ENCODE results near the gene DSCAML1.

The DSCAML1 gene

DNA sequence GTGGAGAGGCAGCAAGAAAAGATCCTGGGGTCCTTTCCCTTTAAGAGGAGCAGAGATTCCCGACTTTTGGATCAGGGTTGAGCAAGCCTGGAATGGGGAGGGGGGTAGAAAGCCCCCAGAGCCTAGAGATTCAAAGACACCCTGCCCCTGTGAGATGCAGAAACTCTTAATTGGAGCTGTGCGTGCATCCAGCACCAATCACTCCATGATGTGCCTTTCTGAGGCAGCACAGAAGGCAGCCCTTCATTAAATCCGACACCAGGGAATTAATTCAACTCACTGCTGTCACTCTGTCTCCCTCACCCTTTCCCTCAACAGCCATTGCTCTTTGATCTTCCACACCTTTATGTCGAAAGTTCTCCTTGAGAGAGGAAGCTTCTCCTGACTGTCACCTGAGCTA lies 43.0 kb downstream of the DSCAML1 start:
- no peak for DNase-seq

DNA sequence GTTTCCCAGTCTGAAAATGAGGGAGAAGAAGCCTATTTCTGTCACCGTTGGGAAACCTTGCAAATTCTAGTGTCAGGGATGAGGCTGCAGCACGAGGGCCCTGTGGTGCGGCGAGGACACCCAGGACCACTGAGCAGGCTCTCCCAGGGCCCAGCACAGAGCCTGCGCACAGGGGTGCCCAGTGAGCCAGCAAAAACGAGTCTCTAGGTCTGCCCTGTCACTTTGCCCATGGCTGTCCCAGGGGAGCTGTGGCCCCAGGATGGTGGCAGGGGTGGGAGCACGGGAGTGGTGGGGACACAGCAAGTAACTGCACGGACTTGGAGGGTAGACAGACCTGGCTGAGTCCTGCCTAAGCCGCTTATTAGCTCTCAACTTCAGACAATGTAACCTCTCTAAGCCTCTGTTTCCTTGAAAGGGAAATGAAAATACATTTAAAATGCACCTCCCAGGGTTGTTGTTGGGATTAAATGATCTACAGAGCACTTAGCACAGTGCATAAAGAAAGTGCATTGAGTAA lies 44.2 kb downstream of the DSCAML1 start:
- no peak for DNase-seq

DNA sequence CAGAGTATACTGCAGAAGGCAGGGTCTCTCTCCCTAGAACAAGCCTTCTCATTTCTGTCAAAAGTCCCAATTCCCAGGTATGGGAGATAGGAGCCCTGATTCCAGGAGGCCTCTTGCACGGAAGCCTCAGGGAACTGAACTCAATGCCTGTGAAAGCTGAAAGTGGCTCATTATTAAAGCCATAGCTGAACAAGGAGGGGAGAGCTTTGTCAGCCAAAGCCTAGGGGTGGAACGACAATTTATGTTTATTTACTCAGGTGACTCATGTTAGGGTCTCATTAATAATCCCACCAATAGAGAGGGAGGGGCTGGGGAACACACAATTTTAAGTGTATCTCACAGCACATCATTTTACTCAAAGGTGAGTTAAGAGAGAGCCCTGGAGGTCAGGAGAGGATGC lies 44.9 kb downstream of the DSCAML1 start:
- no peak for DNase-seq

DNA sequence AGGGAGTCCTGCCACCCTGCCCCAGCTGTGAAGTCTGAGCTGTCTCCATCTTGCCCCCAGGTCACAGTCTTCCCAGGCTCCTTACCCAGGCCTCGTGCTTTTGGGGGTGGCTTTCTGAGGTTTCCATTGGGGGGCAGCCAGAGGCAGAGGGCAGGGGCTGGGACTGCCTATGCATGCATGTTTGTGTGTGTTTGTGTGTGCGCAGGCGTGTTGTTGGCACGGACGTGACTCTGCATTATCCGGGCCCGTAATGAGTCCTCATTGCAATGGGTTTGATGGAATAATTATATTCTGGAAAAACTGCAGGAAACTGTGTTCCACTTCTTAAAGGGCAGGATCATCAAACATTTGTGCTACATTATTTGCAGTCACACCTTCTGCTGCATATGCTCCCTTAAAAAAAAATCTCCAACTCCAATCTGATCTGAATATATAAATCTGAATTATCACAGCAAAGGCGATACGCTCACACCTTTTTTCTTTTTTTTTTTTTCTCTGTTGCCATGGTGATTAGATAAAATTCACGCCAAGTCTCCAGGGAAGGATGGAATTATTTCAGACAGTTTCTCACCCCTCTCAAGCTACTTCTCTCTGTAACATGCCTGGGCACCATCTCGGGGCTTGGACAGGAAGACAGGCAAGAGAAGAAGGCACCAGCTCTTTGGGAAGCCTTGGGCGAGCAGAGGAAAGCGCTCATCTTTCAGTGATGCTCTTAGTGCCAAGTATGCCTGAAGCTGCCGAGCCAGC lies 45.9 kb downstream of the DSCAML1 start:
- no peak for DNase-seq

DNA sequence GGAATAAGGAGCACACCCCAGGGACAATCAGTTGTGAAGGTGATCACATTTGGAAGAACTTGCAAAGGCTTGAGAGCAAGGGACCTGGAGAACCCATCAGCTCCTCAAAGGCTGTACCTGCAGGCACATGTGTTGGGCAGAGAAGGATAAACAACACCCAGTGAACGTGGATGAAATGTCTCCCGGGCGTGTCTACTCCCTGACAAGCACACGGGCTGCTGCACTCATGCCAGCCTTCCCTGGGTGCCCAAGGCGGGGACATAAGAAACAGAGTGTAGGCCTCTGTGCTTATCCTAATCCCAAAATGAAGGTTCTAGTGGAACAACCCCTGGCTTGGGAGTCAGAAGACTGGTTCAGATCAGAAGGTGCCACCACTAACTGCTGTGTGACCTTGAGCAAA lies 46.7 kb downstream of the DSCAML1 start:
- DNase-seq, result no peak

DNA sequence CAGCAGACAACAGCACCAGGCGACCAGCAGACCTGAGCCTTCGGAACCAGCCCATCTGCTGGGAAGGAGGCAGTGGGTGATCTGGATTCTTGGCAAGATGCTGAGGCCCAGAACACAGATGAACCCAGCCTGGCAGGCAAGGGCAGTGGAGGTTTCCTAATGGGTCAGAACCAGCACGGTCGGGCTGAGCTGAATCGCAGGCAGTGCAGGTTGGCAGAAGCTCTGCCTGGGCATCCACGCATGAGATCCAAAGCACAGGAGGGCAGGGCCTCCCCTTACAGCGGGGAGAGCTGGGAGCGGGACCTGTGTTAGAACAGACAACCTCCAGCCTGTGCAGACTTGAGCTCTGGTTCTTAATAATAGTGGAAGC lies 47.5 kb downstream of the DSCAML1 start:
- no peak for DNase-seq

DNA sequence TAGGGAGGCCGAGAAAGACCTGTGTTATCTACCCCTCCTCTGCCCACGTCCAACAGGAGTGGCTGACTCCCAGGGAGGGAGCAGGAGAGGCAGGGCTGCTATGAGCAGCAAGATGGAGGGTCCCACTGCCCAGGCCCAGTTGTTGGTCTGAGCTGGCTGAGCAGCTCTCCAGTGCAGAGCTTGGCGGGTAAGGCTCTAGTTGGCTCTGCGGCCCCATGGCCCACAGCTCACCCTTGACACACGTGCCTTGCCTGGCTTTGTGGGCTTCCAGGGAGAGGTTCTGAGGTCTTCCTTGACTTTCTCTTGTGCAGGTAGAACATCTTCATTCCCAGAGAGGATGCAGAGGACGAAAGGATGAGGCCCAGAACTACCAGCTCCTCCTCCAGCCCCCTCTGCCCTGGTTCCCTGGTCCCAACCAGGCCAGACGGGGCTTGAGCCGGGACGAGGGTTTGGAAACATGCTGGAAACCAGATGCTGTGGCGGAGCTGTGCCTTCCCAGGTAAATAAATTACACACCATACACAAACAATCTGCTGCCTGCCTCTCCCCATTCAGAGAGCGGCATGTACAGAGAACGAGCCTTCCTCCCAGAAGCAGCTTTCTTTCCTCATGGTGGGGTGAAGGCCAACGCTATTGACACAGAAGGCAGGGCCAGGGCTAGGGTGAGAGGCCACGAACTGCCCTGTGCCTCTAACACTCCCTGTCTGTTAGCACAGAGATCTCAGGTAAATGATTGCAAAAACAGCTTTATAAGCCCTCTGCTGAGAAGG lies 48.1 kb downstream of the DSCAML1 start:
- DNase-seq, result no peak

DNA sequence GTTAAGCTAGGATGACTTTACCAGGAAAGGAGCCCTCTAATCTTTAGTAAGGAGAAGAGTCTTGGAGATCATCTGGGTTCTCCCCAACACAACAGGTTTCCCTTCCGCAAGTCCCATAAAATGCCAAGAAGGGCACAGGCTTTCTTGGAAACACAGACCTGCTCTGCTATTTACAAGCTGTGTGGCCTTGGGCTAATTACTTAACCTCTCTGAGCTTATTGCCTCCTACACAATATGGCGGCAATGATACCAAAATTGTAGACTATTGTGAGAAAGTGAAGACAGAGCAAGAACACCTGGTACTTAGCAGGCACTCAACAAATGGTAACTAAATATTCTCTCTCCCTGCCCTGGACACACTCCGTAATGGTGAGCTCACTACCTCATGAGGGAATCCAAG lies 49.1 kb downstream of the DSCAML1 start:
- DNase-seq, result no peak

DNA sequence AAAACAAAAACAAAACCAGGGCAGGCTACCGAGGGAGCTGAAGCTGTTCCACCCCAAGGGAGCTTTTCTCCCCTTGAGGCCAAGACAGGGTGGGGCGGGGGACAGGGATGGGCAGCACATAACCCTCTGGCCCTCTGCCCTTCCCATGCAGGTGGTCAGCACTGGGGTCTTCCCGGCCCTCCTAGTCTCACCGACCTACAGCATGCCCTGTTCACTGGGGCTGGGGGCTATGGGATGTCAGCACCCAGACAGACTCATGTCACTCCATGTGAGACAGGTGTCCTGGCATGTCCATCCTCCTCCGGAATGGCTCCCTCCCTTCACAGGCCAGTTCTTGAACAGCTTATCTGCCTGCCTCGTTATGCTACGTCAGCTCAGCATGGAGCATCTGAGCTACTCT lies 51.7 kb downstream of the DSCAML1 start:
- no peak for DNase-seq

DNA sequence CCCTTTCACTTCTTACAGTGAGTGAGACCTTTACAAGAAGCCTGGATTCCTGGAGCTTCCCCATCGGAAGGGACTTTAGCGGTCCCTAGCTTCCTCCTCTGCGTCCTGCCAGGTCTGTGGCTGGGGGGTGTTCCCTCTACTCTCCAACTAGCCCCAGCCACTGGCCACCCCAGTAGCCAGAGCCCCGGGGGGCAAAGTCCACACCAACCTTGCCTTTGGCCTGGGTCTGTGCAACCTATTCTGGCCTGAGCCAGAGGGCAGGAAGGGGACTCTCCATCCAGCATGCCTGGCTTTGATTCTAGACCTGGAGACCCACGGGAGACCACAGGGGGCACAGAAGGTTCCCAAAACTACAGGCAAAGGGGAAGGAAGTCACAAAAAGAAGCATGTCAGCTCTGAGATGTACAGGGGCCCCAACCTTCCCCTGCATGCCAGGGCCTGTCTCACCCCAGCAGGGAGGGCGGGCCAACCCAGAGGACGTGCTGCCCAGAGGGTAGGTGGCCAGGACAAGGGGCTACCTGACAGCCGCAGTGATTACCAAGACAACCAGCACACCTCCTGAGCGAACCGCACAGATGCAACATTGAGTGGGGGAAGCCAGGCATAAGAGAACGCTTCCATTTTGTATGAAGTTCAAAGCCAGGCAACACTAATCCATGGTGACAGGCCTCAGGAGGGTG lies 52.4 kb downstream of the DSCAML1 start:
- no peak for DNase-seq

DNA sequence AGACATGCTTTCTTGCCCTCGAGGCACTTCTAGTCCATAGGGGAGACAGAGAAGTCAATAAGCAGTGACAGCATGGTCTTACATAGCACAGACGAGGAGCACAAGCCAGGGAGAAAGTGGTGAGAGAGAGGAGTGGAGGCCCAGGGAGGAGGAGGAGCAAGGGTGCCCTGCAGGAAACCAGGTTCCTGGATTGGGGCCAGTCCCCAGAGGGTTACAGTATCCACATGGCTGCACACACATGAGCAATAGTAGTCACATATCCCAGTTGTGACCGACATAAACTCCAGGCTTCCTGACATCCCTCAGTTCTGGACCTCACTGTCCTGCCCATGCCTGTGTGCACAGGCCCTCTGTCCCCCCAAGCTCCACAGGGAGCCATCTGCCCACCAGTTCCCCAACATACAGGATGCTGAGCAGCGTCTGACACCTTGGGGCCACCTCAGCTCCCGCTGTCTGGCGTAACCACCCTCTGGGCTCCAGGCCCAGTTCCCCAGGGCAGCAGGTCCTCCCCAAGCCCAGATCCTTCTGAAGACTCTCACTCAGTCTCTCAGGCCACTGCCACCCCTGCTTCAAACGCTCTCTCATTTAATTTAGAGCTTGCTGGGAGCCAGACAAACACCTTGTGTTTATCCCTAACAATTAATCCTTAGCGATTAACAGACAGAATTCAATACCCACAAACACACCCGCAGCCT lies 53.7 kb downstream of the DSCAML1 start:
- no peak for DNase-seq

DNA sequence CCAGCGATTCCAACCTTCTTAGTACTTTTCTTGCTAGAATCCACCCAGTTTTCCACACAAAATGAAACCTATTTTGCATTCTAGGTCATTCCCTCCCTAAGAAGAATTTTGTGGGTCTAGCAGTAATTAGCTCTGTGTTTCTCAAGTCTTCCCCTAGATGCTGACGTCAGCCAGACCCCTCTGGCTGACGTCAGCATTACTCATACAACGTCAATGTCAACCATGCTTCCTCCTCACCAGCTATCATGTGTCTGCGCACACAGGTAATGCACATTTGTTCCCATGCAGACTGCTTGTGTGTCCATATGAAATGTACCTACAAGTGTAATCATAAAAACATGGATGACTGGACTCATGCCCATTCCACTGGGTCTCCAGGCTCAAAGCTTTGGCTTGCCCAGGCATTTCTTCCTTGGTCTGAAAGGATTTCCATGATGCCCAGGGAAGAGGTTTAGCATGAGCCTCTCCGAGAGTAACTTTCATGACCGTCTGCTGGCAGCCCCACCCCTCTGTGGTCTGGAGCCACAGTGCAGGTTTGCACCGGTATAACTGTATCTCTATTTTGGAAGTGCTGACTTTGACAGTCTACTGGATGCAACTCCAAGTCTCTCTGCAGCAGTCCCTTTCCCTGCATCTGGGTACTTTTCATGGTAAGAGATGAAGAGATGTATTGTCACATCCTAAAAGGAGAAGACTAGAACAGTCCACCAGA lies 58.6 kb downstream of the DSCAML1 start:
- no peak for DNase-seq

DNA sequence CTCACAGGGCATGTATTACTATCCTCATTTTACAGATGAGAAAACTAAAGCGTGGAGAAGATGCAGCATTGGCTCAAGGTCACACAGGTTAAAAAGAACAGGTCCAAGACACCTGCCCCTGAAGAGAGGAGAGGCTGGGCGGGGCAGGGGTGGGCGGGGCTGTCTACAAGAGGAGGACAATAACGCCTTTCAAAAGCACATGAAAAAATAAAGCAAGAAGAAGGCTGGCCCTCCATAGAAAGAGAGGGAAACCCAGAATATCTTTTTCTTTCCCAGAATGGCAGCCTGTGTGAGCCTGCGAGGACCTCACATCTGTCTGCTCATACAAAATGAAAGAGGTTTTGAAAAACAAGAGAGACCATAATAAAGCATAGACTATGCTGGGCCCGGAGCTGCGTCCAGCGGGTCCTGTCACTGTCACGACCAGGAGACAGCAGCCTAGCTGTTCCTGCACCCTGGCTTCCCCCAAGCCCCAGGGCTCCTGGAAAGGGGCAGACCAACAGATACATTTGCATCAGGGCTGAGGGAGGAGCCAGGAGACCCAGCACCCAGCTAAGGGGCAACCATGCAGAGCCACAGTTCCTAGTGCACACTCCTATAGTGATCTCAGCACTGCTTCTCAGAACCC lies 61.6 kb downstream of the DSCAML1 start:
- no peak for DNase-seq

DNA sequence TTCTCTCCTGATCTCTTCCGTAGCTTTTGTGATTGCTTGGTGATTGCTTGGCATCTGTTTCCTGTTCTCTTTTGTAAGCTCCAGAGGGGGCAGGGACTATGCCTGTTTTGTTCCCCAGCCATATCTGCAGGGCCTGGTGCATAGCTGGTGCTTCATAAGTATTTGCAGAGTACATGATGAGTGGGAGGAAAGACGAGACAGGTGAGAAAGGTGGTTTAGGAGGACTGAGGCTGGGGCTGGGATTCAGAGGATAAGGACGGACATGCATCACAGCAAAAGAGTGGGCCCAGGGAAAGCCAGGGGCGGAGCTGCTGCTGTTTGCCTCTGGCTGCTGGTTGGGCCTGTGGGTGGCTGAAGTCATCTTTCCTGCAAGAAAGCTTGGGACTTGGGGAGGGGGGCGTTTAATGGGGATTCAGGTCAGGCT lies 62.4 kb downstream of the DSCAML1 start:
- no peak for DNase-seq

DNA sequence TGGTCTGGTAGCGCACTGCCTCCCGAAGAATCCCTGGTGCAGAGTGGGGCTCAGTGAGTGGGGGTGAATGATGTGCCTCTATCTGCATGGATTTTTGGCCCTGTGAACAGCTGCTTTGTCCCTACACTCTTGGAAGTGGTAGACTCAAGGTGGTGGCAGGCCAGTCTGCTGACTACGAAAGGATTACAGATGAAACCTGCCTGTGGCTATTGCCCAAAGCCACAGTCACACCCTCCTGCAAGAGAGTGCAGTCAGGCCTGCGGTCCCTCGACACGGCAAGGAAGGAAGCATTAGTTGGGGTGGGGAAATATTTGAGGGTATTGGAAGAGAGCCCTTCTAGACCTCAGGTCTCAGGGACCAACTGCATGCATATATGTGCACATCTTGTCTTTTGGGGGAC lies 63.7 kb downstream of the DSCAML1 start:
- DNase-seq, result no peak

DNA sequence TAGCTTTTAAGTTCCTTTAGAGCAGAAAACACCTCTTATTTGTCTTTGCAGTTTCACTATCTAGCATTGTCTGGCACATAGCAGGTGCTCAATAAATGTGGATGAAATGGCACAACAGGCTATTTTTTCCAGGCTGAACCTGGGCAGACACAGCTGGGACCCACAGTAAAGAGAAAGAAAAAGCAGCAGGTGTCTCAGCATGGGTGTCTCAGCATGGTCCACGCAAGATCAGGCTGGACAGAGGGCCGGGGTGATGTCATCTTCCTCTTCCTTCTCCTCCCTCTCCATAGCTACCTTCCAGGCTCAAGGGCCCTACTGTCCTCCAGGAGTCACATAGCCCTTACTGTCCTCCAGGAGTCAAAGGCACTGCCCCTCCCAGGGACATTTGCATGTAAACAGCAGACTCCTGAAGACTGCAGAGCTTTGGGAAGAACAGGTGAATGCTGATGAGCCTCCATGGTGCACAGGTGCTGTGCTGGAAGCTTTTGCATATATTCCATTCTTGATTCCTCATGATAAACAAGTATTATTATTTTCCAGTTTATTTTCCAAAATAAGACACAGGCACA lies 65.2 kb downstream of the DSCAML1 start:
- DNase-seq, result no peak

DNA sequence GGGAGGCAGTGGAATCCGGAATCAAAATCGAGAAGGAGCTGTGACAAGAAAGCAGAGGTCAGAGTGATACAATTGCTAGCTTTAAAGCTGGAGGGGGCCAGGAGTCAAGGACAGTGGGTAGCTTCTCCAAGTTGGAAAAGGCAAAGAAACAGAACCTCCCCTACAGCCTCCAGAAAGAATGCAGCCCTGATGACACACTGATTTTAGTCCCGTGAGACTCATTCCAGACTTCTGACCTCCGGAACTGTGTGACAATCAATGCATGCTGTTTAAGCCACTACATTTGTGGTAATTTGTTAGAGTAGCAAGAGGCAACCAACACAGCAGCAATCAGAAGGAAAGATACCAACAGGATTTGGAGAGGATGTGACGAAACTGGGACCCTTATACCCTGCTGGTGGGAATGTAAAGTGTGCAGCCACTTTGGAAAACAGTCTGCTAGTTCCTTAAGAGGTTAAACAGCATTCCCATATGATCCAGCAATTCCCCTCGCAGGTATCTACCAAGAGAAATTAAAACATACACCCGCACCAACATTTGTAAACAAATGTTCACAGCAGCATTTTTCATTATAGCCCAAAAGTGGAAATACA lies 66.7 kb downstream of the DSCAML1 start:
- DNase-seq, result no peak

DNA sequence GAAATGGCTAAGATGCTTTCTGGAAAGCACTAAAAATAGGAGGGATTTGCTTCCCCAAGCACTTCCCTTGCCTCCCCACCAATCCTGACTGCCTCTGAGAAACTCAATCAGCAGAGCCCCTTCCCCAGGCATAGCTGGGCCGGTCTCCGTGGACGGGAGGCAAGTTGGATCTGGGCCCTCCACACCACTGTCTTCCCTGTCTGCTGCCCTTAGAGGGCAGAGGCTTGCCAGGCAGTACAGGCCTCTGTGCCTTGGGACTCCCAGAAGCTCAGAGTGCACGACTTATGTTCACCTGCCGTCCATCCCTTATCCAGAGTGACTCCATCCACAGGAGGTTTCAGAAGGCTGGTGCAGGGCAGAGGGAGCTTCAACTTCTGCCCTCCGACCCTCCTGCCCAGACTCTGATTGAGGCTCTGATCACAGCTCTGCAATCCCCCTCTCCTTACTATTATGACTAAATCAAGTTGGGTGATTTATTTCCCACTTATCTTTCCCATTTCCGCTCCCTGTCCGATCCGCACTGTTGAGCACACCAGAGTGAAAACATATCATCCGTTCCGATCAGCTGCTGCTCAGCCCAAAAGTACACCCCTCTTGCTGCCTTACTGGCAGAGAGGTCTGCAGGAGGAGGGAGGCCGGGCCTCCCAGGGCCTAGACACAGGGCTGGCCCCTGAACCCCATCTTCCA lies 71.8 kb downstream of the DSCAML1 start:
- DNase-seq, result no peak

DNA sequence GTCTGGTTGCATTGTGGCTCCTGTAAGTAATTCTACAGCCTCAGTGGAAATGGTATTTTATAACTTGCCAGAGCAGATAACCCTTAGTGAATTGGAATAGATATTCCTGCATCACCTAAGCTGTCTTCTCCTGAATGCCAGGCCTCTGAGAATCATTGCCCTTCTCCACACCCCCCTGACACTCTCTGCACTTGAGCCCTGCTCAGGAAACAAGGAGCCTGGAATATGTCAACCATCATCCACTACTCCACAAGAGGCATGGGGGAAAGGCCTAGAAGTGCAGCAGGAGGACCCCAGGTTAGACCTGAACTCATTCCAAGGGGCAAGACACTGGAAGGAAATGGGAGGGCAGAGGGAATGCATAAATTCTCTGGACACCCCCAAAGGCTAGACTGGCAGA lies 72.4 kb downstream of the DSCAML1 start:
- no peak for DNase-seq

DNA sequence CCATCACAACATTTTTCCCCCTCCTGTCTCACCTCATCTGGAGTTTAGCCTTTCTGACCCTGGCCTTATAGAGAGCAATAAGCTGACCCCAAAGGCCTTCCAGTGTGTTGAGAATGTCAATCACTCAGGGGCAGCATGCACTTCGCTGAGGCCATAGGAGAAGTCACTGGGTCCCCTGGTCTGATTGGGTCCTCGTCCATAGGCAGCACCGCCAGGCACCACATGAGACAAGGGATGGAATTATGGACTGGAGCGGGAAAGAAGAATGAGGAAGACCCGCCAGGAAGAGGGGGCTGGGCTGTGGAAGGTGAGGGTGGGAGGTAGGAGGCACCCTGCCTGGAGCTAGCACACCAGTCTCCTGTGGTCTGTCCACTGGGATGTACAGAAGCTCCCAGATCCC lies 72.9 kb downstream of the DSCAML1 start:
- no peak for DNase-seq

Measured in activated T-cell treated with anti-CD3 and anti-CD28 coated beads, Interleukin-2, amount 50 U/mL, for 48 hours (primary cell).